Measurements from ENCODE around the gene DNAH17. TPM values are rescaled to one million over a fixed set of nuclear protein-coding genes. Genes with fewer than 3 reads are reported as not detected.

DNAH17 gene
- total and polyA plus RNA-seq, 2 of the 13 experiments (the other 11 are each of a cell fraction or from before 2014, with no cell fraction given), result 0.86 to 1.6 TPM

GRCh38 chr17:78414178-78415162 lies 162.7 kb downstream of the DNAH17 start:
- H3K27ac ChIP-seq (ENCODE audit: extremely low read length, insufficient read depth, low read length), result no peak overlapping the region
- H4K20me1 ChIP-seq (ENCODE audit: insufficient read depth, low read length), result peaks cover 12% of the 10 kb centered on the region; the same call in 1 of the 2 replicates
- no peaks in the 10 kb centered on the region for H3K9me3 ChIP-seq (ENCODE audit: low read length)
- DNase-seq (ENCODE audit: low spot score) (no peak), FAIRE-seq (no peak), ATAC-seq (no peak)
- H3K36me3 ChIP-seq (replicated peaks in 1 of 2; ENCODE audit: control insufficient read depth in 1 of 2, insufficient read depth in 2 of 2, low read length in 2 of 2), result peaks cover 14 to 40% of the 10 kb centered on the region in 2 experiments
- H3K79me2 ChIP-seq (ENCODE audit: insufficient read depth, low read length), result no peaks in the 10 kb centered on the region
- 96% methylated on average over 33 of the region's 34 CpGs for WGBS (ENCODE audit: low lambda C conversion rate)
- H3K4me3 ChIP-seq (replicated peaks in 1 of 3; ENCODE audit: insufficient read depth in 1 of 3, low read depth in 2 of 3, low read length in 3 of 3), result no peak overlapping the region
- ChIA-PET POLR2A (no interaction called here), CTCF (ENCODE audit: low intra/inter-chr PET ratio, low total read pairs) (no interaction called here)
- in situ Hi-C loops (cut with HindIII; ENCODE audit: extremely low pct_ligation_motif_present, low pct_unique_long_range_greater_than_20kb) (no loop called here), intact Hi-C loops (cut with micrococcal nuclease; ENCODE audit: unreplicated experiment) (no loop called here)
- H3K4me1 ChIP-seq (ENCODE audit: insufficient read depth, low read length), result no peaks in the 10 kb centered on the region
- no peak overlapping the region for H3K4me2 ChIP-seq (ENCODE audit: low read depth, low read length)
- H3K27me3 ChIP-seq (ENCODE audit: control insufficient read depth in 1 of 2, insufficient read depth in 2 of 2, low read length in 2 of 2), result no peaks in the 10 kb centered on the region
- H2AFZ ChIP-seq (ENCODE audit: low read length), result no peak overlapping the region
- BruUV-seq (replicated peaks), result no TSS peak
- no peak overlapping the region for H3K9ac ChIP-seq (ENCODE audit: insufficient read depth, low read depth, low read length)
- TF ChIP-seq PREB (CRISPR knock-in tag; IDR thresholded peaks at IDR 0.05), result no peak
- no peak for TF ChIP-seq ZBTB20 (CRISPR knock-in tag; IDR thresholded peaks at IDR 0.05; ENCODE audit: borderline replicate concordance, low read depth)
- TF ChIP-seq PHF20 (CRISPR knock-in tag; IDR thresholded peaks at IDR 0.05), result no peak
- TF ChIP-seq ZNF776 (CRISPR knock-in tag; IDR thresholded peaks at IDR 0.05), result 0 out of 2 replicates have a peak, but pooled peaks have one; percentile 16
- TF ChIP-seq SRSF9 (IDR thresholded peaks at IDR 0.05; ENCODE audit: borderline replicate concordance, insufficient read depth, low read depth, low read length, poor library complexity, severe bottlenecking), result no peak
- no peak for TF ChIP-seq THRA (CRISPR knock-in tag; IDR thresholded peaks at IDR 0.05; ENCODE audit: borderline replicate concordance)
- TF ChIP-seq ZNF3 (CRISPR knock-in tag; IDR thresholded peaks at IDR 0.05), result no peak
- TF ChIP-seq MTF2 (CRISPR knock-in tag; IDR thresholded peaks at IDR 0.05; ENCODE audit: borderline replicate concordance), result no peak
- TF ChIP-seq ZFP91 (CRISPR knock-in tag; IDR thresholded peaks at IDR 0.05; ENCODE audit: borderline replicate concordance), result peak; percentile 22; the same call in 1 of the 2 replicates
- no peak for TF ChIP-seq ARID5B (CRISPR knock-in tag; IDR thresholded peaks at IDR 0.05)
- no peak for TF ChIP-seq ZNF557 (CRISPR knock-in tag; IDR thresholded peaks at IDR 0.05)
- TF ChIP-seq AGO2 (optimal IDR thresholded peaks at IDR 0.05; ENCODE audit: low read depth, low read length), result peak; percentile 73
- TF ChIP-seq ATAD3A (CRISPR knock-in tag; IDR thresholded peaks at IDR 0.05), result 0 out of 2 replicates have a peak, but pooled peaks have one; percentile 66

Measured in HepG2 (cell line).